ENCODE data around the gene EMILIN2.

Gene EMILIN2

DNA sequence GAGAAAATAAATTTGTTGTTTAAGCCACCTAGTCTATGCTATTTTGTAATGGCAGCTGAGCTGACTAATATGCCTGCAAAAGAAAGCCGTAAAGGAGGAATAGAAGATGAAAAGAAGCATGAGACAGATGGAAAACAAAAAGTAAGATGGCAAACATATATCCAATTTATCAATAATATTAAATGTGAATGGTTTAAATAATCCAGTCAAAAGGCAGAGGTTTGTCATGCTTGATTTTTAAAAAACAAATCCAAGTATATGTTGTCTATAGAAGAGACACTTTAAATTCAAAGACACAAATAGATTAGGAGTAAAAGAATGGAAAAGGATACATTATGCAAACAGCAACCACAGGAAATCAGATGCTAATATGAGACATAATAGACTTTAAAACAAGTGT is 35.4 kb upstream of the EMILIN2 start:
- no peak for DNase-seq (ENCODE audit: low read depth)

DNA sequence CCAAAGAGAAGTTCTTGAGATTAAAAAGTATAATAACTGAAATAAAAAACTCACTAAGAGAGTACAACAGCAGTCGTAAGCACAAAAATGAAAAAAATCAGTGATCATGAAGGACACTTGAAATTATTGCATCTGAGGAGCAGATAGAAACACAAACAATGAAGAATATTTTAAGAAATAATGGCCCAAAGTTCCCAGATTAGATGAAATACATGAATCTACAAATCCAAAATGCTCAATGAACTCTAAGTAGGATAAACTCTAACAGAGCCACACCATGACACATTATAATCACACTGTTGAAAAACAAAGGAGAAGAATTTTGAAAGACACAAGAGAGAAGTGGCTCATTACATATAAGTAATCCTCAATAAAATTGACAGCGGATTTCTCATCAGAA is 31.9 kb upstream of the EMILIN2 start:
- H3K4me3 ChIP-seq (ENCODE audit: low read depth, low read length), result no peak overlapping the region
- TF ChIP-seq, protein P1, sequence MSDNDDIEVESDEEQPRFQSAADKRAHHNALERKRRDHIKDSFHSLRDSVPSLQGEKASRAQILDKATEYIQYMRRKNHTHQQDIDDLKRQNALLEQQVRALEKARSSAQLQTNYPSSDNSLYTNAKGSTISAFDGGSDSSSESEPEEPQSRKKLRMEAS (IDR thresholded peaks at IDR 0.05; ENCODE audit: low read depth, low read length), result no peak
- TF ChIP-seq POLR2A (IDR thresholded peaks at IDR 0.05; ENCODE audit: extremely low read depth, insufficient read length), result no peak
- DNase-seq (ENCODE audit: low read depth), result no peak

More for the DNA sequence above, 35.4 kb upstream of the EMILIN2 start:
- TF ChIP-seq MYC (IDR thresholded peaks at IDR 0.05; ENCODE audit: low read depth, low read length) (no peak), POLR2A (IDR thresholded peaks at IDR 0.05; ENCODE audit: extremely low read depth, insufficient read length) (no peak)
- TF ChIP-seq, protein P1 (IDR thresholded peaks at IDR 0.05; ENCODE audit: low read depth, low read length), result no peak
- TF ChIP-seq, protein P2, sequence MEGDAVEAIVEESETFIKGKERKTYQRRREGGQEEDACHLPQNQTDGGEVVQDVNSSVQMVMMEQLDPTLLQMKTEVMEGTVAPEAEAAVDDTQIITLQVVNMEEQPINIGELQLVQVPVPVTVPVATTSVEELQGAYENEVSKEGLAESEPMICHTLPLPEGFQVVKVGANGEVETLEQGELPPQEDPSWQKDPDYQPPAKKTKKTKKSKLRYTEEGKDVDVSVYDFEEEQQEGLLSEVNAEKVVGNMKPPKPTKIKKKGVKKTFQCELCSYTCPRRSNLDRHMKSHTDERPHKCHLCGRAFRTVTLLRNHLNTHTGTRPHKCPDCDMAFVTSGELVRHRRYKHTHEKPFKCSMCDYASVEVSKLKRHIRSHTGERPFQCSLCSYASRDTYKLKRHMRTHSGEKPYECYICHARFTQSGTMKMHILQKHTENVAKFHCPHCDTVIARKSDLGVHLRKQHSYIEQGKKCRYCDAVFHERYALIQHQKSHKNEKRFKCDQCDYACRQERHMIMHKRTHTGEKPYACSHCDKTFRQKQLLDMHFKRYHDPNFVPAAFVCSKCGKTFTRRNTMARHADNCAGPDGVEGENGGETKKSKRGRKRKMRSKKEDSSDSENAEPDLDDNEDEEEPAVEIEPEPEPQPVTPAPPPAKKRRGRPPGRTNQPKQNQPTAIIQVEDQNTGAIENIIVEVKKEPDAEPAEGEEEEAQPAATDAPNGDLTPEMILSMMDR (IDR thresholded peaks at IDR 0.05; ENCODE audit: low read depth, low read length), result no peak
- H3K4me3 ChIP-seq (ENCODE audit: low read depth, low read length), result no peak overlapping the region

DNA sequence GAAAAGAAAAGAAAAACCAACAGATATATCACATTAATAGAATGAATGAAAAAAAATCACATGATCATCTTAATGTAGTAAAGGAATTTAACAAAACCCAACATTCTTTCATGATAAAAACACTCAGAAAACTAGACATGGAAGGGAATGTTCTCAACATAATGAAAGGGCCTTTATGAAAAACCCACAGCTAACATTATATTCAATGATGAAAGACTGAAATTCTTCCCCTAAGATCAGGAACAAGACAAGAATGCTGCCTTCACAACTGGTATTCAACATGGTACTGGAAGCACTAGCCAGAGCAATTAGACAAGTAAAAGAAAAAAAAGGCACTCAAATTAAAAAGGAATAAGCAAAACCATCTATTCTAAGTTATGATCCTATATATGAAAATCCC is 28.5 kb upstream of the EMILIN2 start:
- TF ChIP-seq, protein P1 (IDR thresholded peaks at IDR 0.05; ENCODE audit: low read depth, low read length), result no peak
- TF ChIP-seq POLR2A (IDR thresholded peaks at IDR 0.05; ENCODE audit: extremely low read depth, insufficient read length) (no peak), MYC (IDR thresholded peaks at IDR 0.05; ENCODE audit: low read depth, low read length) (no peak)
- TF ChIP-seq, protein P2 (IDR thresholded peaks at IDR 0.05; ENCODE audit: low read depth, low read length), result no peak
- DNase-seq (ENCODE audit: low read depth), result no peak
- no peak overlapping the region for H3K4me3 ChIP-seq (ENCODE audit: low read depth, low read length)

DNA sequence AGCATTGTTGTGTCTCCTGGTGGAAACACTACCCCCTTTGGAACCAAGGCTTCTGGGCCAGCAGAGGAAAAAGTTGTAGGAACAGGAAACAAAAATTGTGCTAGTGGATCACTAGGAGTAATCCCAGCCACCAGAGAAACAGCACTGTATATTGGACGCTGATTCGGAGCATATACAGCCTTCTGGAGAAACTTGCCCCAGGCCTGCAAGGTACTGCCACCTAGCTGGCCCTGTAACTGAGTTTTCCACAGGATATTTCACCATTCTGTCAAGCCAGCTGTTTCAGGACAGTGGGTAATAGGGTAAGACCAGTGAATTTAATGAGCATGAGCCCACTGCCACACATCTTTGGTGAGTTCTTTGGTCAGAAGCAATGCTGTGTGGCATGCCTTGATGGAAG is 25.1 kb upstream of the EMILIN2 start:
- TF ChIP-seq POLR2A (IDR thresholded peaks at IDR 0.05; ENCODE audit: extremely low read depth, insufficient read length) (no peak), MYC (IDR thresholded peaks at IDR 0.05; ENCODE audit: low read depth, low read length) (no peak)
- no peak overlapping the region for H3K4me3 ChIP-seq (ENCODE audit: low read depth, low read length)
- no peak for DNase-seq (ENCODE audit: low read depth)

DNA sequence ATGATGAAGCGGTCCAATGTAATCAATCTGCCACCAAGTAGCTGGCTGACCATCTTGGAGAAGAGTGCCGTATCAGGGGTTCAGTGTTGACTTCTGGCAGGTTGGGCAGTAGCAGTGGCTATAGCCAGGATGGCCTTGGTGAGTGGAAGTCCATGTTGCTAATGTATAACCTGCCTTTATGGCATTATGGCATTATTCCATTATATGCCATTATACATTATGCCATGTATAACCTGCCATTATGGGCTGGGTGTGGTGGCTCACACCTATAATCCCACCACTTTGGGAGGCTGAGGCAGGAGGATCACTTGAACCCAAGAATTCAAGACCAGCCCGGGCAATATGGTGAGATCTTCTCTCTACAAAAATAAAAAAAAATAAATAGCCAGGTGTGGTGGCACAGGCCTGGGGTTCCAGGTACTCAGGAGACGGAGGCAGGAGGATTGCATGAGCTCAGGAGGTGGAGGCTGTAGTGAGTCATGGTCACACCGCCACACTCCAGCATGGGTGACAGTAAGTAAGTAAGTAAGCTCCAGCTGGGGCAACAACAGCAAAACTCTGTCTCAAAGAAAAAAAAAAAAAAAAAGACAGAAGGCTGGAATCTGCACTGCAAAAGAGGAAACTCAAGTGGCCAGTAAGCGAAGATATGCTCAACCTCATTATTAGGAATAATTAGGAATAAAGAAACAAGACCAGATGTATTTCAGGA is 24.4 kb upstream of the EMILIN2 start:
- no peak for DNase-seq (ENCODE audit: low read depth)
- TF ChIP-seq POLR2A (IDR thresholded peaks at IDR 0.05; ENCODE audit: extremely low read depth, insufficient read length) (no peak), MYC (IDR thresholded peaks at IDR 0.05; ENCODE audit: low read depth, low read length) (no peak)
- TF ChIP-seq, protein P2 (IDR thresholded peaks at IDR 0.05; ENCODE audit: low read depth, low read length), result no peak
- TF ChIP-seq, protein P1 (IDR thresholded peaks at IDR 0.05; ENCODE audit: low read depth, low read length), result no peak
- H3K4me3 ChIP-seq (ENCODE audit: low read depth, low read length), result no peak overlapping the region

DNA sequence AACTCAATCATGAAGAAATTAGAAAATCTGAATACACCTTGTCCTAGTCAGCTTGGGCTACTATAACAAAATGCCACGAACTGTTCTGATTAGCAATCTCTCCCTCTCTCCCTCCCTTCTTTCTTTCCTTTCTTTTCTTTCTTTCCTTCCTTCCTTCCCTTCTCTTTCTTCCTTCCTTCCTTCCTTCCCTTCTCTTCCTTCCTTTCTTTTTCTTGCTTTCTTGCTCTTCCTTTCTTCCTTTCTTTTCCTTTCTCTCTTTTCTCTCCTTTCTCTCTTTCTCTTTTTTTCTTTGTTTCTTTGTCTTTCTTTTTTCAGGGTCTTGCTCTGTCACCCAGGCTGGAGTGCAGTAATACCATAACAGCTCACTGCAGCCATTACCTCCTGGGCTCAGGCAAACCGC is 23.6 kb upstream of the EMILIN2 start:
- DNase-seq (ENCODE audit: low read depth), result no peak
- no peak for TF ChIP-seq POLR2A (IDR thresholded peaks at IDR 0.05; ENCODE audit: extremely low read depth, insufficient read length)
- TF ChIP-seq, protein P1 (IDR thresholded peaks at IDR 0.05; ENCODE audit: low read depth, low read length), result no peak
- TF ChIP-seq, protein P2 (IDR thresholded peaks at IDR 0.05; ENCODE audit: low read depth, low read length), result no peak
- no peak for TF ChIP-seq MYC (IDR thresholded peaks at IDR 0.05; ENCODE audit: low read depth, low read length)
- no peak overlapping the region for H3K4me3 ChIP-seq (ENCODE audit: low read depth, low read length)
